ENCODE measurements around the gene ISM2. TPM values are rescaled to one million over a fixed set of nuclear protein-coding genes. Genes with fewer than 3 reads are reported as not detected.

ISM2 gene
- total RNA-seq, 2 experiments from 2014 or later = 0.74 to 0.94 TPM

GRCh38 chr14:77470224-77470870 is 28.3 kb downstream of the ISM2 start:
- Mint-ChIP-seq H3K9me3 (no peaks in the 10 kb centered on the region), H3K36me3 (ENCODE audit: low read depth) (peaks cover 31% of the 10 kb centered on the region), H3K4me3 (no peak overlapping the region), H3K4me1 (ENCODE audit: low read depth) (no peaks in the 10 kb centered on the region), H3K27ac (no peak overlapping the region), H3K27me3 (no peaks in the 10 kb centered on the region)
- DNase-seq (no peak), ATAC-seq (no peak)
- no peak for TF ChIP-seq CTCF (IDR thresholded peaks at IDR 0.05)
- intact Hi-C loops (cut with micrococcal nuclease) = no loop called here
- CTCF ChIA-PET = interaction anchor here (1.6 kb wide), 1 partner anchor 11 kb away, joined by 3 read pairs; no protein-coding TSS in a partner anchor
- POLR2A ChIA-PET = no interaction called here

GRCh38 chr14:77469539-77469938 is 29.1 kb downstream of the ISM2 start:
- intact Hi-C loops (cut with micrococcal nuclease) = no loop called here
- TF ChIP-seq CTCF (IDR thresholded peaks at IDR 0.05) = no peak

GRCh38 chr14:77469067-77469505 is 29.5 kb downstream of the ISM2 start:
- CTCF ChIA-PET = interaction anchor here (3.2 kb wide), 1 partner anchor 10 kb away, joined by 12 read pairs; no protein-coding TSS in a partner anchor

More at GRCh38 chr14:77469539-77469938, 29.1 kb downstream of the ISM2 start:
- Mint-ChIP-seq H3K4me3 (no peak overlapping the region), H3K27me3 (no peaks in the 10 kb centered on the region), H3K27ac (no peak overlapping the region), H3K9me3 (no peaks in the 10 kb centered on the region), H3K4me1 (ENCODE audit: low read depth) (no peaks in the 10 kb centered on the region), H3K36me3 (ENCODE audit: low read depth) (peaks cover 38% of the 10 kb centered on the region)
- ATAC-seq (no peak), DNase-seq (no peak)
- POLR2A ChIA-PET = interaction anchor here (0.8 to 1.2 kb wide), 2 partner anchors 10 to 24 kb away, joined by 3 to 5 read pairs; no protein-coding TSS in a partner anchor
- CTCF ChIA-PET = interaction anchor here (3.2 kb wide), 1 partner anchor 10 kb away, joined by 12 read pairs; no protein-coding TSS in a partner anchor

GRCh38 chr14:77467801-77468200 is 30.8 kb downstream of the ISM2 start:
- intact Hi-C loops (cut with micrococcal nuclease) = no loop called here
- H3K4me3 Mint-ChIP-seq = no peak overlapping the region
- CTCF ChIA-PET = interaction anchor here (3.2 kb wide), 1 partner anchor 8 kb away, joined by 12 read pairs; no protein-coding TSS in a partner anchor
- no peak for ATAC-seq
- DNase-seq = no peak
- POLR2A ChIA-PET = interaction anchor here (1.3 kb wide), 1 partner anchor 9 kb away, joined by 5 read pairs; no protein-coding TSS in a partner anchor
- H3K36me3 Mint-ChIP-seq (ENCODE audit: low read depth) = peaks cover 49% of the 10 kb centered on the region
- no peaks in the 10 kb centered on the region for H3K27me3 Mint-ChIP-seq
- H3K9me3 Mint-ChIP-seq = no peaks in the 10 kb centered on the region
- no peak overlapping the region for H3K27ac Mint-ChIP-seq
- TF ChIP-seq CTCF (IDR thresholded peaks at IDR 0.05) = no peak
- H3K4me1 Mint-ChIP-seq (ENCODE audit: low read depth) = no peaks in the 10 kb centered on the region

More at GRCh38 chr14:77469067-77469505, 29.5 kb downstream of the ISM2 start:
- ATAC-seq = no peak
- Mint-ChIP-seq H3K4me1 (ENCODE audit: low read depth) (no peaks in the 10 kb centered on the region), H3K4me3 (no peak overlapping the region), H3K36me3 (ENCODE audit: low read depth) (peaks cover 40% of the 10 kb centered on the region), H3K27ac (no peak overlapping the region), H3K27me3 (no peaks in the 10 kb centered on the region), H3K9me3 (no peaks in the 10 kb centered on the region)
- no peak for DNase-seq
- TF ChIP-seq CTCF (IDR thresholded peaks at IDR 0.05) = no peak
- intact Hi-C loops (cut with micrococcal nuclease) = no loop called here
- POLR2A ChIA-PET = interaction anchor here (0.8 to 1.2 kb wide), 2 partner anchors 9 to 24 kb away, joined by 3 to 5 read pairs; no protein-coding TSS in a partner anchor

Measured in activated CD8-positive, alpha-beta T cell treated with anti-CD3 and anti-CD28 coated beads for 36 hours (primary cell).